ENCODE results near the gene CHD3. TPM values are rescaled to one million over a fixed set of nuclear protein-coding genes. Genes with fewer than 3 reads are reported as not detected.

CHD3 gene
- total RNA-seq, 2 experiments from 2014 or later = 125 to 129 TPM

Other genes starting within 250 kb of the CHD3 start
- not detected for gene ATP1B2, start 237.9 kb upstream of the CHD3 start, total RNA-seq
- 100 to 1,000 TPM; 131 to 136 TPM for gene TP53, start 201.3 kb upstream of the CHD3 start, total RNA-seq
- 10 to 100 TPM; 27.1 to 29.3 TPM for gene WRAP53, start 200.3 kb upstream of the CHD3 start, total RNA-seq
- not detected for gene EFNB3, start 183.6 kb upstream of the CHD3 start, total RNA-seq
- not detected for gene DNAH2, start 171.0 kb upstream of the CHD3 start, total RNA-seq
- 10 to 100 TPM; 12.4 to 12.6 TPM for gene KDM6B, start 54.6 kb upstream of the CHD3 start, total RNA-seq
- gene TMEM88, start 33.7 kb upstream of the CHD3 start, total RNA-seq = 1 to 10 TPM in 1 of 2 experiments, under 1 TPM in 1; 0.87 to 1.2 TPM
- gene NAA38, start 31.2 kb upstream of the CHD3 start, total RNA-seq = 10 to 100 TPM; 92.7 to 93.1 TPM
- gene CYB5D1, start 30.8 kb upstream of the CHD3 start, total RNA-seq = 10 to 100 TPM in 1 of 2 experiments, 1 to 10 TPM in 1; 9.8 to 11.2 TPM
- gene RNF227, start 27.5 kb downstream of the CHD3 start, total RNA-seq = 1 to 10 TPM; 4.2 TPM
- 10 to 100 TPM in 1 of 2 experiments, 1 to 10 TPM in 1; 8.8 to 10.3 TPM for gene KCNAB3, start 41.1 kb downstream of the CHD3 start, total RNA-seq
- gene TRAPPC1, start 43.2 kb downstream of the CHD3 start, total RNA-seq = 100 to 1,000 TPM; 248 to 278 TPM
- gene CNTROB, start 43.4 kb downstream of the CHD3 start, total RNA-seq = 10 to 100 TPM; 66.7 to 76.5 TPM
- gene GUCY2D, start 113.8 kb downstream of the CHD3 start, total RNA-seq = not detected
- gene ALOX15B, start 150.3 kb downstream of the CHD3 start, total RNA-seq = not detected
- under 1 TPM; 0.26 to 0.47 TPM for gene ALOX12B, start 198.9 kb downstream of the CHD3 start, total RNA-seq
- gene ALOXE3, start 229.7 kb downstream of the CHD3 start, total RNA-seq = not detected
- under 1 TPM in 1 of 2 experiments, not detected in 1; 0.29 TPM for gene HES7, start 235.3 kb downstream of the CHD3 start, total RNA-seq

Measured in activated CD8-positive, alpha-beta T cell treated with anti-CD3 and anti-CD28 coated beads, Interleukin-2, amount 10 ng/mL, durations not matched to agents 7 days and 5 days (primary cell).